CD4-positive, CD25-positive, alpha-beta regulatory T cell (primary cell): ENCODE results near the gene LANCL1. TPM values are rescaled to one million over a fixed set of nuclear protein-coding genes. Genes with fewer than 3 reads are reported as not detected.

Source experiments
- ATAC-seq, 2 donors: fragments of 150-1000 bp; cut with Tn5 transposase; one replicate each; pipeline ENCODE4 v1.10.0; 2021; ENCODE audit warnings: low read depth in 2 of 2, moderate number of reproducible peaks in 2 of 2, moderate library complexity in 1 of 2
- DNase-seq, 3 donors: peaks; one replicate each; pipeline versions ENCODE4 v3.0.0 to v3.0.0-alpha.2; 2012 to 2022; ENCODE audit warnings: mixed read lengths in 1 of 3
- H3K27ac ChIP-seq: one replicate; pipeline ENCODE4 v1.7.0; 2013; ENCODE audit warnings: mild to moderate bottlenecking, low read length; ENCODE audit not compliant: insufficient read depth, poor library complexity, severe bottlenecking
- H3K27me3 ChIP-seq: one replicate; pipeline ENCODE4 v1.7.0; 2013; ENCODE audit warnings: low read length; ENCODE audit not compliant: control insufficient read depth, insufficient read depth
- H3K36me3 ChIP-seq: one replicate; pipeline ENCODE4 v1.7.0; 2013; ENCODE audit warnings: mild to moderate bottlenecking, low read length, moderate library complexity; ENCODE audit not compliant: control insufficient read depth, insufficient read depth
- H3K4me1 ChIP-seq: 2 replicates; pipeline ENCODE4 v1.7.0; 2013; ENCODE audit warnings: mild to moderate bottlenecking, low read length; ENCODE audit not compliant: insufficient read depth, control insufficient read depth, poor library complexity, severe bottlenecking
- H3K4me3 ChIP-seq: one replicate; pipeline ENCODE4 v1.7.0; 2013; ENCODE audit warnings: low read depth, mild to moderate bottlenecking, low read length, moderate library complexity
- H3K9me3 ChIP-seq, 2 experiments: 1 replicate in 1 of 2; 2 replicates in 1 of 2; pipeline ENCODE4 v1.7.0; 2013; ENCODE audit warnings: low read length in 2 of 2, mild to moderate bottlenecking in 1 of 2, moderate library complexity in 1 of 2; ENCODE audit not compliant: control insufficient read depth in 2 of 2
- H3K27ac Mint-ChIP-seq, 3 donors: one replicate each; pipeline ENCODE4 v1.8.0; 2020 to 2022; ENCODE audit warnings: mild to moderate bottlenecking in 3 of 3, mixed read lengths in 3 of 3, moderate library complexity in 2 of 3
- H3K27me3 Mint-ChIP-seq: one replicate; pipeline ENCODE4 v1.8.0; 2022; ENCODE audit warnings: mild to moderate bottlenecking, mixed read lengths
- H3K36me3 Mint-ChIP-seq: one replicate; pipeline ENCODE4 v1.8.0; 2020; ENCODE audit warnings: mixed read lengths
- H3K4me1 Mint-ChIP-seq, 4 donors: one replicate each; pipeline ENCODE4 v1.8.0; 2020 to 2022; ENCODE audit warnings: mixed read lengths in 4 of 4, mild to moderate bottlenecking in 1 of 4
- H3K4me3 Mint-ChIP-seq, 4 donors: one replicate each; pipeline ENCODE4 v1.8.0; 2020 to 2022; ENCODE audit warnings: mild to moderate bottlenecking in 4 of 4, mixed read lengths in 4 of 4, moderate library complexity in 3 of 4
- H3K9me3 Mint-ChIP-seq, 7 donors: one replicate each; pipeline ENCODE4 v1.8.0; 2020 to 2022; ENCODE audit warnings: mixed read lengths in 7 of 7, mild to moderate bottlenecking in 3 of 7, moderate library complexity in 2 of 7
- polyA plus RNA-seq, 4 donors: library from polyadenylated mRNA; unstranded; fragments of 300-500 nt; fragmentation: Illumina TruSeq; gene quantifications; one replicate each; pipeline ENCODE4 v1.2.3, GENCODE V29; 2021
- total RNA-seq: library from RNA; stranded (reverse); gene quantifications from one replicate; pipeline ENCODE4 v1.2.3, GENCODE V29; 2022

Gene LANCL1
- total and polyA plus RNA-seq, 5 donors from 2014 or later = 22.9 to 31.4 (median 26.3) TPM

DNA sequence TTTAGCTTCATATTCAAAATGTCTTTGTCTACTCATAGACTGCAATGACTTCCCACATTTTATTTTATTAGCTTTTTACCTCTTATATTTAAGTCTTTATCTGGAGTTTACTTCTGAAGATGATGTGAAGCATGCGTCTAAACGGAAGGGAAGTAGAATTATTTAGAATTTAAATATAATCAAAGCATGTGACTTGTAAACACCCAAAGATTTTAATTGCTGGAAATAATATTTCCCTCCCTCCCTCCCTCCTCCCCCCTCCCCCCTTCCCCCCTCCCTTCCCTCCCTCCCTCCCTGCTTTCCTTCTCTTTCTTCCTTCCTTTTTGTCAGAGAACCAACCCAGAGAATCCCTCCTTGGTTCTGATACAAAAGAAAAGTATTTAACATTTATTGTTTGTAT is 2.1 kb upstream of the LANCL1 start:
- ATAC-seq = no peak
- Mint-ChIP-seq H3K36me3 (peaks cover 5% of the 10 kb centered on the region), H3K4me1 (peaks cover 26 to 63% (median 44%) of the 10 kb centered on the region in 4 donors), H3K27ac (peak overlapping the region in 1 of 3 donors; percentile 100), H3K27me3 (no peaks in the 10 kb centered on the region), H3K4me3 (peak overlapping the region in 2 of 4 donors; percentile 95 to 100), H3K9me3 (peaks cover 0 to 4% (median 0%) of the 10 kb centered on the region in 7 donors)
- Histone ChIP-seq H3K4me1 (peaks cover 29% of the 10 kb centered on the region), H3K27ac (no peak overlapping the region), H3K27me3 (no peaks in the 10 kb centered on the region), H3K36me3 (peaks cover under 1% of the 10 kb centered on the region), H3K4me3 (no peak overlapping the region), H3K9me3 (no peaks in the 10 kb centered on the region)
- DNase-seq = no peak

DNA sequence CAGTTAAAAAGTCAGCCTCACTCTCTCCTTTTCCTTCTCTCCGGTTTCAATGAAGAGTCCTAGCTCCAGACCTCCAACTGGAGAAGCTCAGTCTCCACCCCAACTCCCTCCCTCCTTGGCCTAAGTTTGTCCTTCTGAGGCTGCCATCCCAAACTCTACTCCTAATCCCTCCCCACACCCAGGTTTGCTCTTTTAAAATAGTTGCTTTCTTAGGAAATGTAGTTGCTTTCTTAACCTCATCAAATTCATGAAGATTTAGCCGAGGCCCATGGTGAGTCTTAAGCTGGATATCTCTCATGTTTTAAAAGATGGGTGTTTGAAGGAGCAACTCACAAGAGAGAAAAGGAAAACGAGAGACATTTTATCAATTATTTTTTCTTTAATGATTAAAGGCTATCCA is 937 bp upstream of the LANCL1 start:
- peaks cover 0 to 1% (median 0%) of the 10 kb centered on the region in 7 donors for H3K9me3 Mint-ChIP-seq
- Histone ChIP-seq H3K4me1 (peaks cover 29% of the 10 kb centered on the region), H3K36me3 (peaks cover 4% of the 10 kb centered on the region), H3K9me3 (no peaks in the 10 kb centered on the region), H3K27me3 (no peaks in the 10 kb centered on the region), H3K27ac (peak overlapping the region; percentile 83), H3K4me3 (peak overlapping the region; percentile 91)
- H3K27me3 Mint-ChIP-seq = no peaks in the 10 kb centered on the region
- peaks cover 31 to 73% (median 52%) of the 10 kb centered on the region in 4 donors for H3K4me1 Mint-ChIP-seq
- peak overlapping the region; percentile 100 for H3K27ac Mint-ChIP-seq
- peak in 1 of 3 donors; percentile 24 for DNase-seq
- peaks cover 12% of the 10 kb centered on the region for H3K36me3 Mint-ChIP-seq
- peak overlapping the region; percentile 95 to 100 (median 100) for H3K4me3 Mint-ChIP-seq
- ATAC-seq = no peak

DNA sequence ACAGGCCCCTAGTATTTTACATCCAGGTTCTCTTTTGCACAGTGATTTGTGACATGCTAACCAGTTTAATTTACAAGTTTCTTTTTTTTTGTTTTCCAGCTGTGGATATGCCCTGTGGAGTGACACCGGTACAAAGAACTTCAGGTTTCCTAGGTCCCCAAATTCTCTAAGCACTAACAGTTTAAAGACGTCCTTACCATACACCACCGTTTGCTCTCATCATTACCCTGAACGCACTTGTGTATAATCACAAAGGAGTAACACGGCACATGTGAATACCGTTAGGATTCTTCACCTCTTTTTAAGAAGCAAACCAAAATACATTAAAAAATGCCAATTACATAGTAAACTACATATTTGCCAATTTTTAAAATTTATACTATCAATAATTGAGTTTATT is 853 bp downstream of the LANCL1 start:
- H3K4me1 ChIP-seq = peaks cover 29% of the 10 kb centered on the region
- Mint-ChIP-seq H3K27me3 (no peaks in the 10 kb centered on the region), H3K4me1 (peaks cover 38 to 77% (median 54%) of the 10 kb centered on the region in 4 donors), H3K9me3 (no peaks in the 10 kb centered on the region), H3K36me3 (peaks cover 26% of the 10 kb centered on the region), H3K27ac (peak overlapping the region; percentile 70 to 100 (median 91)), H3K4me3 (peak overlapping the region; percentile 84 to 100 (median 92))
- H3K36me3 ChIP-seq = peaks cover 14% of the 10 kb centered on the region
- H3K4me3 ChIP-seq = peak overlapping the region; percentile 91
- H3K27me3 ChIP-seq = no peaks in the 10 kb centered on the region
- H3K27ac ChIP-seq = peak overlapping the region; percentile 83
- DNase-seq = peak in 1 of 3 donors; percentile 11
- no peak for ATAC-seq
- no peaks in the 10 kb centered on the region for H3K9me3 ChIP-seq

DNA sequence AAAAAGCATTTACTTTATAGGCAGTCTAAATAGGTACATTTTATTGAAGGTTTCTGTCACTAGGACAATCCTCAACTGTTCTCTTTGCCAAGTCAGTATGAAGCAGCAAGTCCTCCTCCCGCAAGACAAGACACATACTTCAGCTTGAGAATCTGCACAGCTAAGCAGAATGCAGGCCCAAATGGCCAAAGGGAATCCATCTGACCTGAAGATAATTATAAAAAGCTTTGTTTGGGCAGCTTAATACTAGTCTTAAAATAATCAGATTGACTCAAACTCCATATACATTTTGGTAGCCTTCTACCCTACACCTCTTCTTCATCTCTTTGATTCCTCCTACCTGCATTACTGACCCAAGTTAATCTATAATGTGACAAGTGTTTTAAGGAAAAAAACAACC is 1.8 kb downstream of the LANCL1 start:
- no peaks in the 10 kb centered on the region for H3K9me3 Mint-ChIP-seq
- ATAC-seq (no peak), DNase-seq (no peak)
- Histone ChIP-seq H3K4me1 (peaks cover 26% of the 10 kb centered on the region), H3K9me3 (no peaks in the 10 kb centered on the region), H3K27me3 (no peaks in the 10 kb centered on the region), H3K27ac (peak overlapping the region; percentile 83), H3K36me3 (peaks cover 23% of the 10 kb centered on the region), H3K4me3 (peak overlapping the region; percentile 91)
- H3K27me3 Mint-ChIP-seq = no peaks in the 10 kb centered on the region
- peaks cover 38 to 74% (median 53%) of the 10 kb centered on the region in 4 donors for H3K4me1 Mint-ChIP-seq
- H3K27ac Mint-ChIP-seq = peak overlapping the region in 2 of 3 donors; percentile 15 to 100
- peak overlapping the region; percentile 78 to 100 (median 90) for H3K4me3 Mint-ChIP-seq
- H3K36me3 Mint-ChIP-seq = peaks cover 33% of the 10 kb centered on the region

DNA sequence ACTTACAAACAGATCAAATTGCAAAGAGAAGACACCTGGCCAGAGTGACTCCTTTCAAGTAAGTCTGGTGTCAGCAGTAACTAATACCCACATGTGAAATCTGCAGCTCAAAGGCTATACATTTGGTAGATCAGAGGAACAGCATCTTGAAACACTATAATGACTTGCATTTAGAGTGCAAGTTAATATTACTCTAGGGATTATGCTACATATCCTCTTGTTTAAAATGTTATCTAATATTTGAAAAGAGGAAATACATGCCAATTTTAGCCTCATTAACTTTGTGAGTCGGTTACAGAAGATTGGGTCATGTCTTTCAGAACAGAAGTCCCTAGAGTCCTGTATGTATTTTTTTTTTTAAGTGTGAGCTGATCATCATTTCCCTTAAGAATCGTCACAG is 15.2 kb downstream of the LANCL1 start:
- peaks cover 0 to 1% (median 0%) of the 10 kb centered on the region in 7 donors for H3K9me3 Mint-ChIP-seq
- no peak overlapping the region for H3K4me3 Mint-ChIP-seq
- H3K36me3 Mint-ChIP-seq = peaks cover 41% of the 10 kb centered on the region
- Histone ChIP-seq H3K4me3 (no peak overlapping the region), H3K27me3 (no peaks in the 10 kb centered on the region), H3K27ac (no peak overlapping the region), H3K36me3 (peaks cover 67% of the 10 kb centered on the region), H3K9me3 (no peaks in the 10 kb centered on the region), H3K4me1 (no peaks in the 10 kb centered on the region)
- H3K27ac Mint-ChIP-seq = peak overlapping the region; percentile 16 to 31 (median 21)
- no peaks in the 10 kb centered on the region for H3K27me3 Mint-ChIP-seq
- ATAC-seq = no peak
- peaks cover 11 to 24% (median 15%) of the 10 kb centered on the region in 4 donors for H3K4me1 Mint-ChIP-seq
- no peak for DNase-seq

DNA sequence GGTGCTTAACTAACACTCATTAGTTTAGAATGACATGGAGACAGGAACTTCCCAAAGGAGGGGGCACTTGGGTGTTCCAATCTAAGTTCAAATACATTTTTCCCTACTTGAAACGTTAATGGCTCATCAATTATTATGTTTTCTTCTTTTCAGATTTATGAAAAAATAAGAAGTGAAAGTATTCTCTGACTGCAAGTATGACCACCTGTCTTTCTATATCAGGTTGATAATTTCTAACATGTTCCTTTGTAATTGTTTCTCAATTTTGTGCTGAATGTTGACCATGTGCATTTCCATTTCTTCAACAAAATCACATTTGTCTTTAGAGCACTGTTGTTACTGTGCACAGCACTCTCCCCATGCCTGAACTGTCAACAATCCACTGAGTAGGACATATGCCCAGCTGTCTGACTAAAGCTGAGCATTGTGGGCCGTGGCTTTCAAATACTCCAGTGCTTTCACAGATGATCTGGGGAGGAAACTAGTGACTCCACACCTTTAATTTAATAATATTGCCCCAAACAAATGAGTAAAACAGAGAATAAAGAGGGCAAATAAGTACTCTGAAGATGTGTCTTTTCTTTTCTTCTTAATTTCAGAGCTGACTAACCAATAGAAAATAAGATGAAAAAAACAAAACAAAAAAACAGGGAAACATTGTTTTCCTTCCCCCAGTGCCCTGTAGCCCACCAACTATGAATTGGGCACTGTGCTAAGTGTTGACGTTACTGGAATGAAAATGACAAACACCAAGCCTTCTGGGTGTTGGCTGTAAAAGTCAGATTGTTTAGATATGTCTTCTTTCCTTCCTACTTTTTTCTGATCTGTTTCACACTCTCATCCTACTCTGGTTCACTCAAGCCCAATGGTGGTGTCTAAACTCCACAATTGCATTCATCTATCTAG is 16.0 kb downstream of the LANCL1 start:
- no peaks in the 10 kb centered on the region for H3K9me3 ChIP-seq
- peak overlapping the region; percentile 16 to 31 (median 22) for H3K27ac Mint-ChIP-seq

DNA sequence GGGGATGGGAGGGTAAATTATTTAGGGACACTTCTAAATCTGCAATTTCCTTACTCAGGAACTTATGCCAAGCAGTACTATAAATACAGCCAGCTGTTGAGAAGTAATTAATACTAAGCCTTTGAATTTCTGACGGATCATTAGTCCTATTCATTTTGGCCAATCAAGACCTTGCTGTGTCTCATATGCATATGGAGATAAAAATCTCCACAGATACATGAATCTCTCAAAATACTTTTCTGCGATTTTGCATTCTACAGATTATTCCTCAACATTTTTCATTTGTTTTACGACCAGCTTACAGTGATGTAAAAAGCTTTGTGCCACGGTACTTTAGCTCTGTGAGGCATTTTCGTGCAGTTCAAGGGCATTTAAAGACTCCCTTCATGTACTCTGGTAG is 16.7 kb downstream of the LANCL1 start:
- peaks cover 4 to 27% (median 8%) of the 10 kb centered on the region in 4 donors for H3K4me1 Mint-ChIP-seq
- peak overlapping the region in 1 of 3 donors; percentile 16 for H3K27ac Mint-ChIP-seq
- Histone ChIP-seq H3K4me1 (no peaks in the 10 kb centered on the region), H3K27ac (no peak overlapping the region), H3K36me3 (peaks cover 66% of the 10 kb centered on the region), H3K9me3 (no peaks in the 10 kb centered on the region), H3K27me3 (no peaks in the 10 kb centered on the region), H3K4me3 (no peak overlapping the region)
- no peaks in the 10 kb centered on the region for H3K27me3 Mint-ChIP-seq
- H3K36me3 Mint-ChIP-seq = peaks cover 32% of the 10 kb centered on the region
- peaks cover 0 to 1% (median 0%) of the 10 kb centered on the region in 7 donors for H3K9me3 Mint-ChIP-seq
- no peak overlapping the region for H3K4me3 Mint-ChIP-seq
- DNase-seq (no peak), ATAC-seq (no peak)

More for the DNA sequence above, 16.0 kb downstream of the LANCL1 start:
- H3K27ac ChIP-seq = no peak overlapping the region
- Mint-ChIP-seq H3K27me3 (no peaks in the 10 kb centered on the region), H3K9me3 (peaks cover 0 to 1% (median 0%) of the 10 kb centered on the region in 7 donors), H3K4me1 (peaks cover 10 to 25% (median 13%) of the 10 kb centered on the region in 4 donors), H3K36me3 (peaks cover 35% of the 10 kb centered on the region), H3K4me3 (no peak overlapping the region)
- H3K4me1 ChIP-seq = no peaks in the 10 kb centered on the region
- H3K4me3 ChIP-seq = no peak overlapping the region
- peaks cover 67% of the 10 kb centered on the region for H3K36me3 ChIP-seq
- no peak for DNase-seq
- no peaks in the 10 kb centered on the region for H3K27me3 ChIP-seq
- ATAC-seq = no peak
